KOPT-K1 (cell line): Measurements from ENCODE around the gene MTR.

Experiments used
- H3K27ac ChIP-seq: fragments of 200-600 bp; sonication (generic); 2 replicates; pipeline ENCODE4 v1.5.1; 2016; ENCODE audit warnings: antibody characterized with exemption, mild to moderate bottlenecking, low read depth, low read length; ENCODE audit not compliant: poor library complexity, severe bottlenecking
- H3K36me3 ChIP-seq: fragments of 200-600 bp; sonication (generic); 2 replicates; pipeline ENCODE4 v1.5.1; 2017; ENCODE audit warnings: antibody characterized with exemption, mild to moderate bottlenecking, low read length, moderate library complexity; ENCODE audit not compliant: insufficient read depth
- H3K9me3 ChIP-seq: fragments of 200-600 bp; sonication (generic); 2 replicates; pipeline ENCODE4 v1.5.1; 2017; ENCODE audit warnings: antibody characterized with exemption, low read length, mild to moderate bottlenecking; ENCODE audit not compliant: insufficient read depth, poor library complexity, severe bottlenecking

MTR gene

GRCh38 chr1:236761397-236762132 lies 33.5 kb upstream of the MTR start:
- H3K36me3 ChIP-seq, result no peaks in the 10 kb centered on the region
- no peak overlapping the region for H3K27ac ChIP-seq
- no peaks in the 10 kb centered on the region for H3K9me3 ChIP-seq

GRCh38 chr1:236762410-236762809 lies 32.7 kb upstream of the MTR start:
- Histone ChIP-seq H3K9me3 (no peaks in the 10 kb centered on the region), H3K36me3 (no peaks in the 10 kb centered on the region), H3K27ac (no peak overlapping the region)

GRCh38 chr1:236765831-236766230 lies 29.3 kb upstream of the MTR start:
- H3K27ac ChIP-seq, result no peak overlapping the region
- no peaks in the 10 kb centered on the region for H3K9me3 ChIP-seq
- H3K36me3 ChIP-seq, result no peaks in the 10 kb centered on the region

- no peaks in the 10 kb centered on the region for H3K9me3 ChIP-seq
- no peaks in the 10 kb centered on the region for H3K36me3 ChIP-seq
- H3K27ac ChIP-seq, result no peak overlapping the region
Observed at GRCh38 chr1:236766506-236766905, 28.6 kb upstream of the MTR start.

GRCh38 chr1:236767276-236767675 lies 27.8 kb upstream of the MTR start:
- no peak overlapping the region for H3K27ac ChIP-seq
- no peaks in the 10 kb centered on the region for H3K36me3 ChIP-seq
- H3K9me3 ChIP-seq, result no peaks in the 10 kb centered on the region

- no peaks in the 10 kb centered on the region for H3K36me3 ChIP-seq
- H3K27ac ChIP-seq, result no peak overlapping the region
- no peaks in the 10 kb centered on the region for H3K9me3 ChIP-seq
Observed at GRCh38 chr1:236768601-236769000, 26.5 kb upstream of the MTR start.

GRCh38 chr1:236773919-236774318 lies 21.2 kb upstream of the MTR start:
- H3K27ac ChIP-seq, result no peak overlapping the region
- no peaks in the 10 kb centered on the region for H3K36me3 ChIP-seq

GRCh38 chr1:236774926-236775325 lies 20.2 kb upstream of the MTR start:
- H3K27ac ChIP-seq, result no peak overlapping the region
- peaks cover 18% of the 10 kb centered on the region for H3K9me3 ChIP-seq
- no peaks in the 10 kb centered on the region for H3K36me3 ChIP-seq

More at GRCh38 chr1:236773919-236774318, 21.2 kb upstream of the MTR start:
- H3K9me3 ChIP-seq, result peaks cover 9% of the 10 kb centered on the region

- Histone ChIP-seq H3K27ac (no peak overlapping the region), H3K36me3 (no peaks in the 10 kb centered on the region), H3K9me3 (peaks cover 18% of the 10 kb centered on the region)
Observed at GRCh38 chr1:236779312-236779711, 15.8 kb upstream of the MTR start.

GRCh38 chr1:236785477-236785876 lies 9.6 kb upstream of the MTR start:
- Histone ChIP-seq H3K9me3 (peaks cover 18% of the 10 kb centered on the region), H3K36me3 (no peaks in the 10 kb centered on the region), H3K27ac (no peak overlapping the region)

GRCh38 chr1:236786453-236786852 lies 8.6 kb upstream of the MTR start:
- H3K36me3 ChIP-seq, result no peaks in the 10 kb centered on the region
- no peak overlapping the region for H3K27ac ChIP-seq
- H3K9me3 ChIP-seq, result peaks cover 18% of the 10 kb centered on the region

GRCh38 chr1:236794585-236795034 lies 482 bp upstream of the MTR start:
- Histone ChIP-seq H3K9me3 (no peaks in the 10 kb centered on the region), H3K27ac (peak overlapping the region; percentile 83), H3K36me3 (no peaks in the 10 kb centered on the region)

- peak overlapping the region; percentile 83 for H3K27ac ChIP-seq
Observed at GRCh38 chr1:236795757-236796667, 920 bp downstream of the MTR start.

GRCh38 chr1:236799001-236799400 lies 3.9 kb downstream of the MTR start:
- Histone ChIP-seq H3K36me3 (peaks cover 11% of the 10 kb centered on the region), H3K9me3 (no peaks in the 10 kb centered on the region), H3K27ac (no peak overlapping the region)

More at GRCh38 chr1:236795757-236796667, 920 bp downstream of the MTR start:
- H3K36me3 ChIP-seq, result no peaks in the 10 kb centered on the region; the same call in 1 of the 2 replicates
- H3K9me3 ChIP-seq, result no peaks in the 10 kb centered on the region

- Histone ChIP-seq H3K9me3 (no peaks in the 10 kb centered on the region), H3K36me3 (peaks cover 22% of the 10 kb centered on the region), H3K27ac (no peak overlapping the region)
Observed at GRCh38 chr1:236800002-236800620, 5.0 kb downstream of the MTR start.
